ENCODE measurements around the gene PPA1. TPM values are rescaled to one million over a fixed set of nuclear protein-coding genes. Genes with fewer than 3 reads are reported as not detected.

The PPA1 gene
- total RNA-seq, 1 experiment from 2014 or later = 234 TPM

GRCh38 chr10:70271996-70272924 is 39.0 kb upstream of the PPA1 start:
- TF ChIP-seq CTCF (IDR thresholded peaks at IDR 0.05 in 2 of 3, conservative IDR thresholded peaks at IDR 0.05 in 1 of 3; ENCODE audit: borderline replicate concordance in 1 of 3, insufficient read depth in 1 of 3, low read depth in 2 of 3, low read length in 2 of 3) = no peak
- TF ChIP-seq ELF1 (IDR thresholded peaks at IDR 0.05; ENCODE audit: borderline replicate concordance, low read depth) = no peak
- TF ChIP-seq SRF (IDR thresholded peaks at IDR 0.05; ENCODE audit: low read depth) = no peak
- no peaks in the 10 kb centered on the region for H3K9me3 ChIP-seq (ENCODE audit: control insufficient read depth in 1 of 2, insufficient read depth in 1 of 2, low read depth in 1 of 2, low read length in 2 of 2)
- POLR2A ChIA-PET = no interaction called here
- H3K27ac ChIP-seq (ENCODE audit: low read depth, low read length) = no peak overlapping the region
- H3K4me2 ChIP-seq (ENCODE audit: low read length) = peak overlapping the region; percentile 38
- intact Hi-C loops (cut with micrococcal nuclease) = loop anchor here (5.0 kb wide), 1 partner anchor 60 kb away; no protein-coding TSS in a partner anchor
- no peaks in the 10 kb centered on the region for H3K9me2 ChIP-seq (ENCODE audit: insufficient read depth)
- no peaks in the 10 kb centered on the region for H3K36me3 ChIP-seq (ENCODE audit: control insufficient read depth in 1 of 2, insufficient read depth in 2 of 2, low read length in 2 of 2)
- H3K4me3 ChIP-seq (replicated peaks in 1 of 2; ENCODE audit: low read depth in 1 of 2, low read length in 2 of 2) = no peak overlapping the region
- BruUV-seq (replicated peaks) = no TSS peak
- H3K9ac ChIP-seq (ENCODE audit: low read length) = no peak overlapping the region
- DNase-seq (ENCODE audit: low read depth, low spot score) (no peak), ATAC-seq (peak; percentile 60)
- RAD21 ChIA-PET (ENCODE audit: low non-redundant PET in 1 of 2, low total read pairs in 2 of 2, uncharacterized antibody in 2 of 2, unreplicated experiment in 2 of 2) = interaction anchor here (0.6 to 0.9 kb wide), 4 partner anchors 16 to 92 kb away, joined by 3 to 4 read pairs (median 3); no protein-coding TSS in a partner anchor
- no peaks in the 10 kb centered on the region for H3K27me3 ChIP-seq (ENCODE audit: insufficient read depth, low read length)
- H3K4me1 ChIP-seq (ENCODE audit: control insufficient read depth in 1 of 2, insufficient read depth in 2 of 2, low read length in 2 of 2) = peaks cover 2 to 23% of the 10 kb centered on the region in 2 experiments; a peak in 3 of 4 replicates
- H2AFZ ChIP-seq (ENCODE audit: low read depth, low read length, poor library complexity, severe bottlenecking) = peak overlapping the region; percentile 55
- no peaks in the 10 kb centered on the region for H3K79me2 ChIP-seq (ENCODE audit: insufficient read depth, low read length)
- no peaks in the 10 kb centered on the region for H4K20me1 ChIP-seq (ENCODE audit: insufficient read depth)
- CTCF ChIA-PET = interaction anchor here (1.0 to 2.4 kb wide), 10 partner anchors 8 to 115 kb away, joined by 3 to 13 read pairs (median 6); no protein-coding TSS in a partner anchor

- Histone ChIP-seq H3K4me2 (ENCODE audit: low read length) (no peak overlapping the region), H3K27ac (ENCODE audit: low read depth, low read length) (no peak overlapping the region), H3K9me3 (ENCODE audit: control insufficient read depth in 1 of 2, insufficient read depth in 1 of 2, low read depth in 1 of 2, low read length in 2 of 2) (no peaks in the 10 kb centered on the region), H3K4me1 (ENCODE audit: control insufficient read depth in 1 of 2, insufficient read depth in 2 of 2, low read length in 2 of 2) (peaks cover 2 to 31% of the 10 kb centered on the region in 2 experiments; a peak in 3 of 4 replicates), H3K36me3 (ENCODE audit: control insufficient read depth in 1 of 2, insufficient read depth in 2 of 2, low read length in 2 of 2) (no peaks in the 10 kb centered on the region), H3K9ac (ENCODE audit: low read length) (no peak overlapping the region), H3K27me3 (ENCODE audit: insufficient read depth, low read length) (no peaks in the 10 kb centered on the region), H4K20me1 (ENCODE audit: insufficient read depth) (no peaks in the 10 kb centered on the region), H2AFZ (ENCODE audit: low read depth, low read length, poor library complexity, severe bottlenecking) (no peak overlapping the region), H3K4me3 (replicated peaks in 1 of 2; ENCODE audit: low read depth in 1 of 2, low read length in 2 of 2) (no peak overlapping the region), H3K9me2 (ENCODE audit: insufficient read depth) (no peaks in the 10 kb centered on the region), H3K79me2 (ENCODE audit: insufficient read depth, low read length) (no peaks in the 10 kb centered on the region)
- RAD21 ChIA-PET (ENCODE audit: low non-redundant PET in 1 of 2, low total read pairs in 2 of 2, uncharacterized antibody in 2 of 2, unreplicated experiment in 2 of 2) = no interaction called here
- no peak for TF ChIP-seq SRF (IDR thresholded peaks at IDR 0.05; ENCODE audit: low read depth)
- no peak for TF ChIP-seq TCF7L2 (IDR thresholded peaks at IDR 0.05; ENCODE audit: borderline replicate concordance, extremely low read depth, insufficient read depth, insufficient read length)
- TF ChIP-seq EZH2 (IDR thresholded peaks at IDR 0.05) = no peak
- no peak for TF ChIP-seq ZFX (IDR thresholded peaks at IDR 0.05)
- no peak for DNase-seq (ENCODE audit: low read depth, low spot score)
- intact Hi-C loops (cut with micrococcal nuclease) = loop anchor here (5.0 kb wide), 1 partner anchor 61 kb away; no protein-coding TSS in a partner anchor
- BruUV-seq (replicated peaks) = no TSS peak
- CTCF ChIA-PET = interaction anchor here (1.2 to 2.4 kb wide), 2 partner anchors 49 to 116 kb away, joined by 3 to 13 read pairs; no protein-coding TSS in a partner anchor
- POLR2A ChIA-PET = no interaction called here
- no peak for ATAC-seq
These were observed 37.7 kb upstream of the PPA1 start for GRCh38 chr10:70270952-70271351.

Measured in HCT116 (cell line).